ENCODE measurements around the gene CHGA. TPM values are rescaled to one million over a fixed set of nuclear protein-coding genes. Genes with fewer than 3 reads are reported as not detected.

CHGA gene
- total and polyA plus RNA-seq, 10 of the 15 experiments (the other 5 are each of a cell fraction or from before 2014, with no cell fraction given) = 0.11 to 0.23 TPM; not detected in 8

GRCh38 chr14:92930737-92931602 lies 8.0 kb downstream of the CHGA start (continued):
- TF ChIP-seq KAT2A (conservative IDR thresholded peaks at IDR 0.05; ENCODE audit: control insufficient read depth, low read depth, low read length) (no peak), PKNOX1 (IDR thresholded peaks at IDR 0.05) (no peak), HCFC1 (IDR thresholded peaks at IDR 0.05; ENCODE audit: low read length) (no peak), BMI1 (IDR thresholded peaks at IDR 0.05; ENCODE audit: borderline replicate concordance) (no peak)

GRCh38 chr14:92931681-92932447 lies 8.9 kb downstream of the CHGA start:
- ATAC-seq = no peak
- Histone ChIP-seq H3K9me3 (replicated peaks; ENCODE audit: control insufficient read depth, insufficient read depth, low read length) (no peaks in the 10 kb centered on the region), H3K4me3 (no peak overlapping the region), H3K79me2 (ENCODE audit: control insufficient read depth, insufficient read depth, low read length) (no peaks in the 10 kb centered on the region), H3K27me3 (replicated peaks in 1 of 2; ENCODE audit: control insufficient read depth in 2 of 2, insufficient read depth in 2 of 2, low read length in 1 of 2) (no peaks in the 10 kb centered on the region), H4K20me1 (ENCODE audit: control insufficient read depth, insufficient read depth) (no peaks in the 10 kb centered on the region), H3K4me1 (ENCODE audit: control insufficient read depth, insufficient read depth, low read length) (no peaks in the 10 kb centered on the region), H3K27ac (ENCODE audit: control insufficient read depth, insufficient read depth) (no peak overlapping the region), H3K36me3 (ENCODE audit: control insufficient read depth in 2 of 2, insufficient read depth in 2 of 2, low read length in 1 of 2) (peaks cover 0 to 2% of the 10 kb centered on the region in 2 experiments; a peak in 2 of 4 replicates), H3K4me2 (ENCODE audit: control insufficient read depth, insufficient read depth) (no peak overlapping the region), H3K9ac (ENCODE audit: control insufficient read depth, insufficient read depth, low read length) (no peak overlapping the region), H2AFZ (ENCODE audit: control insufficient read depth, low read depth, low read length) (no peak overlapping the region)
- SMC1A ChIA-PET (ENCODE audit: uncharacterized antibody, unreplicated experiment) = no interaction called here
- FAIRE-seq = no peak
- CTCF ChIA-PET = no interaction called here
- DNase-seq (ENCODE audit: low read depth, low spot score) = no peak
- intact Hi-C loops (cut with micrococcal nuclease; ENCODE audit: unreplicated experiment) = no loop called here
- no TSS peak for BruUV-seq (replicated peaks)
- WGBS (ENCODE audit: insufficient coverage, insufficient replicate concordance, low lambda C conversion rate, missing lambda C conversion rate) = 69% methylated on average over 15 of the region's 18 CpGs
- POLR2A ChIA-PET = no interaction called here
- in situ Hi-C loops (cut with MboI) = no loop called here
- RAD21 ChIA-PET (ENCODE audit: unreplicated experiment) = no interaction called here
- TF ChIP-seq MLLT1 (IDR thresholded peaks at IDR 0.05) (no peak), EZH2 (IDR thresholded peaks at IDR 0.05; ENCODE audit: borderline replicate concordance, control insufficient read depth, low read depth, low read length) (no peak), E4F1 (IDR thresholded peaks at IDR 0.05; ENCODE audit: borderline replicate concordance, partially characterized antibody) (no peak), IKZF2 (IDR thresholded peaks at IDR 0.05) (no peak), RBBP5 (conservative IDR thresholded peaks at IDR 0.05) (no peak), PBX3 (IDR thresholded peaks at IDR 0.05; ENCODE audit: insufficient replicate concordance, low read depth, low read length) (no peak), NR2F1 (conservative IDR thresholded peaks at IDR 0.05) (no peak), FOXK2 (IDR thresholded peaks at IDR 0.05) (no peak), SUZ12 (IDR thresholded peaks at IDR 0.05; ENCODE audit: unreplicated experiment) (no peak), ZNF217 (IDR thresholded peaks at IDR 0.05) (no peak)

Data from GM12878 (cell line).